GM19452 (cell line): ENCODE data around the gene C3orf18.

ENCODE experiments used
- ATAC-seq: cut with Tn5 transposase; IDR thresholded peaks from one replicate; pipeline ENCODE4 v1.9.1; 2021; ENCODE audit not compliant: unreplicated experiment

C3orf18 gene

GRCh38 chr3:50567386-50568167 lies at the start of gene C3orf18:
TSS of gene C3orf18 (minus strand) at chr3:50567747. CDS start at chr3:50565699, 2,048 bp downstream.
- peak; percentile 81 for ATAC-seq

GRCh38 chr3:50616770-50617095 lies 49.2 kb upstream of the C3orf18 start:
- ATAC-seq: peak; percentile 59

GRCh38 chr3:50616003-50616769 lies 48.6 kb upstream of the C3orf18 start:
- peak; percentile 34 for ATAC-seq

GRCh38 chr3:50615190-50615589 lies 47.6 kb upstream of the C3orf18 start:
- ATAC-seq: no peak

GRCh38 chr3:50612970-50613846 lies 45.7 kb upstream of the C3orf18 start:
- no peak for ATAC-seq

GRCh38 chr3:50612234-50612882 lies 44.8 kb upstream of the C3orf18 start:
- ATAC-seq: peak; percentile 6

GRCh38 chr3:50611464-50612233 lies 44.1 kb upstream of the C3orf18 start, which contains the start of gene CISH:
TSS of gene CISH (minus strand) at chr3:50611774. CDS start at chr3:50611650, 124 bp downstream.
- peak; percentile 73 for ATAC-seq

- no peak for ATAC-seq
These were observed 43.5 kb upstream of the C3orf18 start for GRCh38 chr3:50610992-50611463.

- ATAC-seq: no peak
These were observed 42.8 kb upstream of the C3orf18 start for GRCh38 chr3:50610181-50610971.

- ATAC-seq: no peak
These were observed 42.2 kb upstream of the C3orf18 start for GRCh38 chr3:50609763-50610085.

GRCh38 chr3:50609071-50609762 lies 41.7 kb upstream of the C3orf18 start:
- no peak for ATAC-seq

GRCh38 chr3:50608278-50608677 lies 40.7 kb upstream of the C3orf18 start:
- ATAC-seq: no peak

GRCh38 chr3:50607271-50608091 lies 39.9 kb upstream of the C3orf18 start:
- no peak for ATAC-seq

GRCh38 chr3:50606596-50606995 lies 39.0 kb upstream of the C3orf18 start:
- no peak for ATAC-seq

GRCh38 chr3:50605901-50606326 lies 38.4 kb upstream of the C3orf18 start:
- ATAC-seq: no peak

- ATAC-seq: no peak
These were observed 37.4 kb upstream of the C3orf18 start for GRCh38 chr3:50604628-50605588.
